Measurements from ENCODE around the gene SPTSSA.

DNA sequence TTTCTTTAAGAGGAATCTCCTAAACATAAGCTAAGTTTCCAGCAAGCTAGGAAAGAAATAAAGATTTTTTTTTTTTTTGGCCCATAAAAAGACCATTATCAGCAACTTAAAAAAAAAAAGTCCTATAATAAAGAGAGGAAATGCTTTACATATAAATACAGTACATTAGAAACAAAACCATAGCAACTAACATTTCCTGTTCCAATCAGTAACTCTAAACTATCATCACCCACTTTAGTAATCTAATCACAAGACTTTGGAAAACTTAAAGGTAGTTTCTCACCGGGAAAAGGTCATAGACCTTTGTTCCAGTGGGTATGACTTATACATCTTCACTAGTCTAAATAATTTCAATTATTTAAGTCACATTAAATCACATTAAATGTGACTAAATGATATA is 11.1 kb downstream of the SPTSSA start:
- TF ChIP-seq FOXP2 (optimal IDR thresholded peaks at IDR 0.05; ENCODE audit: borderline replicate concordance, extremely low read depth, extremely low read length, insufficient read depth) (no peak), SIN3A (IDR thresholded peaks at IDR 0.05; ENCODE audit: borderline replicate concordance, insufficient read depth, low read length) (no peak)

All from PFSK-1 (cell line).